Measurements from ENCODE around the gene KLK10.
"Not testable (repeated sequence)": the region's sequence is repeated elsewhere in the genome, so short reads cannot be mapped to it uniquely, and the experiment has no call there.

KLK10 gene

GRCh38 chr19:51000426-51000825, 19.1 kb downstream of the KLK10 start:
- no peak for TF ChIP-seq CTCF (IDR thresholded peaks at IDR 0.05; ENCODE audit: extremely low read depth, insufficient read depth, missing control alignments)
- no peak for DNase-seq (ENCODE audit: low spot score)
- in situ Hi-C loops (cut with MboI; ENCODE audit: low pct_unique_long_range_greater_than_20kb, low sequenced_read_pairs, unreplicated experiment), result no loop called here

- TF ChIP-seq CTCF (IDR thresholded peaks at IDR 0.05; ENCODE audit: extremely low read depth, insufficient read depth, missing control alignments), result no peak
- in situ Hi-C loops (cut with MboI; ENCODE audit: low pct_unique_long_range_greater_than_20kb, low sequenced_read_pairs, unreplicated experiment), result no loop called here
- DNase-seq (ENCODE audit: low spot score), result no peak
These were observed 20.8 kb downstream of the KLK10 start for GRCh38 chr19:50998686-50999085.

GRCh38 chr19:50998061-50998460, 21.4 kb downstream of the KLK10 start:
- in situ Hi-C loops (cut with MboI; ENCODE audit: low pct_unique_long_range_greater_than_20kb, low sequenced_read_pairs, unreplicated experiment), result no loop called here
- no peak for TF ChIP-seq CTCF (IDR thresholded peaks at IDR 0.05; ENCODE audit: extremely low read depth, insufficient read depth, missing control alignments)
- DNase-seq (ENCODE audit: low spot score), result no peak

- in situ Hi-C loops (cut with MboI; ENCODE audit: low pct_unique_long_range_greater_than_20kb, low sequenced_read_pairs, unreplicated experiment), result no loop called here
- TF ChIP-seq CTCF (IDR thresholded peaks at IDR 0.05; ENCODE audit: extremely low read depth, insufficient read depth, missing control alignments), result no peak
- no peak for DNase-seq (ENCODE audit: low spot score)
These were observed 25.4 kb downstream of the KLK10 start for GRCh38 chr19:50994129-50994528.

- DNase-seq (ENCODE audit: low spot score), result no peak
- TF ChIP-seq CTCF (IDR thresholded peaks at IDR 0.05; ENCODE audit: extremely low read depth, insufficient read depth, missing control alignments), result no peak
- in situ Hi-C loops (cut with MboI; ENCODE audit: low pct_unique_long_range_greater_than_20kb, low sequenced_read_pairs, unreplicated experiment), result no loop called here
These were observed 26.9 kb downstream of the KLK10 start for GRCh38 chr19:50992666-50993035.

- in situ Hi-C loops (cut with MboI; ENCODE audit: low pct_unique_long_range_greater_than_20kb, low sequenced_read_pairs, unreplicated experiment); DNase-seq (ENCODE audit: low spot score): not testable (repeated sequence)
These were observed 35.1 kb downstream of the KLK10 start for GRCh38 chr19:50984416-50984815.

- no peak for TF ChIP-seq CTCF (IDR thresholded peaks at IDR 0.05; ENCODE audit: extremely low read depth, insufficient read depth, missing control alignments)
- in situ Hi-C loops (cut with MboI; ENCODE audit: low pct_unique_long_range_greater_than_20kb, low sequenced_read_pairs, unreplicated experiment), result no loop called here
- no peak for DNase-seq (ENCODE audit: low spot score)
These were observed 35.8 kb downstream of the KLK10 start, which contains the start of gene KLK7 for GRCh38 chr19:50983625-50984292. Gene KLK7, minus strand, starts transcription at chr19:50983917. Its CDS starts 1,518 bp downstream, at chr19:50982399.

Data from GM13977 (cell line).